ENCODE results near the gene BRMS1. TPM values are rescaled to one million over a fixed set of nuclear protein-coding genes. Genes with fewer than 3 reads are reported as not detected.

The BRMS1 gene
- total RNA-seq, 2 experiments from 2014 or later, result 35.7 to 35.9 TPM

- intact Hi-C loops (cut with micrococcal nuclease), result no loop called here
- ATAC-seq, result peak; percentile 40
- no peaks in the 10 kb centered on the region for H3K27me3 Mint-ChIP-seq
- H3K36me3 Mint-ChIP-seq (ENCODE audit: low read depth), result no peaks in the 10 kb centered on the region
- peak; percentile 60 for DNase-seq
- ChIA-PET POLR2A (no interaction called here), CTCF (no interaction called here)
- H3K4me3 Mint-ChIP-seq, result no peak overlapping the region
- H3K27ac Mint-ChIP-seq, result peak overlapping the region; percentile 79
- peaks cover 53% of the 10 kb centered on the region for H3K4me1 Mint-ChIP-seq (ENCODE audit: low read depth)
- H3K9me3 Mint-ChIP-seq, result no peaks in the 10 kb centered on the region
- no peak for TF ChIP-seq CTCF (IDR thresholded peaks at IDR 0.05)
Observed at GRCh38 chr11:66328031-66328301, 16.9 kb downstream of the BRMS1 start.

DNA sequence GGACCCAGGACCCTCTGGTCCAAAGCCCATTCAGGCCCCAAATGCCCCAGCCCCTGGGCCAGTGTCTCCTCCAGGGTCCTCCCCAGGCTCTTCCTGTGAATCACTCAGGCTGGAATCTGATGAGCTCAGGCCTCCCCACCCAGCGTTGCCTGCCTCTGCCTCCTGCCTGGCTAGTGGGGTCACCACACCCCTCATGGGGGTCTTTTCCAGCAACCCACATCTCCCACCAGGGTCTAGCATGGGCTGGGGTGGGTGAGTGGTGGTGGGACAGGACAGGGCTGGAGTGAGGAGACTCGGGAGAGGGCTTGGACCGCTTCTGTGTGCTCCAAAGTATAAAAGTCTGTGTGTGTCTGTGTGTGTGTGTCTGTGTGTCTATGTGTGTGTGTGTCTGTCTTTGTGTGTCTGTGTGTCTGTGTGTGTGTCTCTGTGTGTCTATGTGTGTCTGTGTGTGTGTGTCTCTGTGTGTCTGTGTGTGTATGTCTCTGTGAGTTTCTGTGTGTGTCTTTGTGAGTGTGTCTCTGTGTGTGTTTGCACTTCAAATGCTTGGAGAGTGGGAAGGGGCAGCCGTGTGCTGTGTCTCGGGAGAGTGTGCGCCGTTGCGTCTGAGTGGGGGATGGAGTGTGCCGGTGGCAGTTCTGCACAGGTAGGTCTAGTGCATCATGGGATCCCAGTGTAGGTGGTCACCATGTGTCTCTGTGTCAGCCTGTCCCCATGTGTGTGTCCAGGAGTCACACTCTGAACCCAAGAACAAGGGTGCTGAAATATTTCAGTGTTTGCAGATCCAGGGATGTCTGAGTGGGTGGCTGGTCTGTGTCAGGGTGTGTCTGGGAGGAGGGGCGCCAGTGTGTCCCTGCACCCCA lies 17.5 kb downstream of the BRMS1 start:
- ATAC-seq (no peak), DNase-seq (peak; percentile 19)
- H3K9me3 Mint-ChIP-seq, result no peaks in the 10 kb centered on the region
- POLR2A ChIA-PET, result interaction anchor here (0.6 to 2.4 kb wide), 5 partner anchors 8 to 19 kb away, joined by 3 to 21 read pairs (median 7); partner anchors contain the start of genes CD248 and RIN1
- peaks cover 55% of the 10 kb centered on the region for H3K4me1 Mint-ChIP-seq (ENCODE audit: low read depth)
- H3K4me3 Mint-ChIP-seq, result no peak overlapping the region
- H3K27me3 Mint-ChIP-seq, result no peaks in the 10 kb centered on the region
- H3K36me3 Mint-ChIP-seq (ENCODE audit: low read depth), result no peaks in the 10 kb centered on the region
- CTCF ChIA-PET, result interaction anchor here (1.0 to 3.7 kb wide), 7 partner anchors 8 to 61 kb away, joined by 3 to 39 read pairs (median 5); partner anchors contain the start of genes CD248, RIN1 and YIF1A
- no peak for TF ChIP-seq CTCF (IDR thresholded peaks at IDR 0.05)
- intact Hi-C loops (cut with micrococcal nuclease), result no loop called here
- H3K27ac Mint-ChIP-seq, result peak overlapping the region; percentile 79

DNA sequence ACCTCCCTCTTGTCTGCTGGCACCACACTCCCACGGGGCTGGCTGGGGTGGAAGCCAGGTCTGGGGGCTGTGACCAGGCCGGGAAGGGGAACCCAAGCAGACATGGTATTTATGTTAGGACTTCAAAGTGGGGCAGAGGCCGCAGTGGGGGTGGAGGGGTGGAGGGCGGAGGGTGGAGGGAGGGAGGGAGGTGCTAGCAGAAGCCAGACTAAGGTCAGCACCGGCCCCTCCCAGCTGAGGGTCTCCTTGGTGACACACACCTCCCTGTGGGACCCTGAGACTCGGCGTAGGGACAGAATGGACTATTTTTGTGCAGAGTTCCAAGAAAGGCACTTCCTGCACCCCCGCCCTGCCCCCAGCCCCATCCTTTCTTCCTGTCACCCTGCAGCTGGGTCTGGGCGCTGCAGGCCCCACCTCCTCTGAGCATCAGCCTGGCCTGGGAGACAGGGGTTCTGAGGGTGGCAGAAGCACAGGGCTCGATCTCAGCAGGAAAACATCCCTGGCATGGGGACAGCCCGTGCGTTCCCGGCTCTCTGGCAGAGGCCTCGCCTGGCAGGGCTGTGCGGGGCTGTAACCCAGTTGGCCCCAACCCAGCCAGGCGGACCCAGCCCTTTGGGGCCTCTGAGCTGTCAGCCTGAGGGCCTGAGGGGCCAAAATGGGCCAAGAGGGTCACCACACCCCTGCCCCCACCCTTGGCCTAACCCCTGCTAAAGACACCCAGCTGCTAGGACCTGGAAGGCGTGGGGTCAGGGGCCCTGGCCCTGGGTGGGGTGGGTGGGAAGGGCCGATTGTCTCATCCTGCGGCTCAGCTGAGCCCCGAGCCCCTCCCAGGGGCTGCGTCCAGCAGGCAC lies 18.4 kb downstream of the BRMS1 start:
- Mint-ChIP-seq H3K4me1 (ENCODE audit: low read depth) (peaks cover 59% of the 10 kb centered on the region), H3K27me3 (no peaks in the 10 kb centered on the region), H3K9me3 (no peaks in the 10 kb centered on the region), H3K4me3 (peak overlapping the region; percentile 15), H3K36me3 (ENCODE audit: low read depth) (no peaks in the 10 kb centered on the region), H3K27ac (peak overlapping the region; percentile 84)
- ATAC-seq (peak; percentile 70), DNase-seq (peak; percentile 85)
- ChIA-PET POLR2A (interaction anchor here (0.6 to 2.4 kb wide), 6 partner anchors 9 to 20 kb away, joined by 3 to 21 read pairs (median 6); partner anchors contain the start of genes CD248 and RIN1), CTCF (interaction anchor here (1.0 to 3.7 kb wide), 8 partner anchors 9 to 62 kb away, joined by 3 to 39 read pairs (median 5); partner anchors contain the start of genes CD248, RIN1 and YIF1A)
- intact Hi-C loops (cut with micrococcal nuclease), result no loop called here
- no peak for TF ChIP-seq CTCF (IDR thresholded peaks at IDR 0.05)

GRCh38 chr11:66325263-66325671 lies 19.6 kb downstream of the BRMS1 start:
- ATAC-seq, result no peak
- H3K4me3 Mint-ChIP-seq, result no peak overlapping the region
- peak; percentile 32 for DNase-seq
- POLR2A ChIA-PET, result interaction anchor here (1.6 to 2.4 kb wide), 3 partner anchors 13 to 44 kb away, joined by 4 to 21 read pairs (median 6); no protein-coding TSS in a partner anchor
- TF ChIP-seq CTCF (IDR thresholded peaks at IDR 0.05), result no peak
- intact Hi-C loops (cut with micrococcal nuclease), result no loop called here
- CTCF ChIA-PET, result interaction anchor here (3.7 kb wide), 1 partner anchor 14 kb away, joined by 39 read pairs; no protein-coding TSS in a partner anchor
- peak overlapping the region; percentile 84 for H3K27ac Mint-ChIP-seq
- no peaks in the 10 kb centered on the region for H3K27me3 Mint-ChIP-seq
- H3K4me1 Mint-ChIP-seq (ENCODE audit: low read depth), result peaks cover 59% of the 10 kb centered on the region
- peaks cover 1% of the 10 kb centered on the region for H3K9me3 Mint-ChIP-seq
- peaks cover 1% of the 10 kb centered on the region for H3K36me3 Mint-ChIP-seq (ENCODE audit: low read depth)

All from activated CD8-positive, alpha-beta T cell treated with anti-CD3 and anti-CD28 coated beads for 36 hours (primary cell).